NCI-H1417 (cell line): ENCODE measurements around the gene MLLT6.
A peak's percentile ranks its signal among the peaks of the same experiment; 100 is the strongest.

Experiments
- DNase-seq, 3 experiments: peaks; one replicate each; lab custom pipeline; 2025; lab: John Stamatoyannopoulos, UW

MLLT6 gene

GRCh38 chr17:38704606-38705522 lies at the start of gene MLLT6:
Gene MLLT6 (plus strand): TSS chr17:38705273. CDS start chr17:38705633, 360 bp downstream.
- peak; percentile 75 to 87 (median 77) for DNase-seq

GRCh38 chr17:38656959-38657823 lies 47.9 kb upstream of the MLLT6 start:
- no peak for DNase-seq

- DNase-seq, result no peak
Measured at GRCh38 chr17:38657824-38658740, 47.0 kb upstream of the MLLT6 start.

DNA sequence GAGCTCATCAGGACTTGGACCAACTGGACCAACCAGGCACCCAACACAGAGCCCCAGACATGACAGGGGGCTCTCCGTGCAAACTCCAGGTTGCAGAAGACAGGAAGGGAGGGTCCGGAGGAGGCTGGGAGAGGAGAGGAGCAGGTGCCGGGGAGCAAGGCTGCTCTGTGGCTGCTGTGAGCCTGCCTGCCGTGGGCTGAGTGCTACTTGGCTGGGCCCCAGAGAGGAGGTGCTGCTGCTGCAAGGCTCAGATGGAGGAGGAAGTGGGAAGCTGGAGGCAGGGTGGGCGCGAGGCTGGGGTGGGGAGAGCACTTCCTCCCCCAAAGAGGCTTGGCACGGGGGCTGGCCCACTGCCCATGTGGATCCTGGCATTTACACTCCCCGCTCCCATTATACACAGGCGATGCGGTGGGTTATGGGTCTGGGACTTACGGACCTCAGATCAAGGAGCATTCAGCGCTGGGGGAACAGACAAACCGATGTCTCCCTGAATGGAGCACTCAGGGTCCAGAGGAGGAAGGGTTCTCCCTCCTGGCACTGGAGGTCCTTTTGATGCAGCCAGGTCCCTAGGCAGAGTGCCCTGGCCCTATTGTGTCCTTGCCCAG lies 46.2 kb upstream of the MLLT6 start:
- DNase-seq, result no peak

DNA sequence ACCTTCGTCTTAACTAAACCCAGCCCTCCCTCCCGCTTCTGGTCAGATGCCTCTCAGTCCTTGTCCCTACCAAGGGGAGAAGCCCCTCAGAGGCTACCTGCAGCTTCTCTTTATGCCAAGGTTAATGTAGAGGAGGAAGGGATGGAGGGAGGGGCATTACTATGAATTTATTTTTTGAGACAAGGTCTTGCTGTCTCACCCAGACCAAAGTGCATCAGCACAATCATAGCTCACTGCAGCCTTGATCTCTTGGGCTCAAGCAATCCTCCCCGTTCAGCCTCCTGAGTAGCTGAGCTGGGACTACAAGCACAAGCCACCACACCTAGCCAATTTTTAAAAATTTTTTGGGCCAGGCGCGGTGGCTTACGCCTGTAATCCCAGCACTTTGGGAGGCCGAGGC lies 45.7 kb upstream of the MLLT6 start:
- no peak for DNase-seq

DNA sequence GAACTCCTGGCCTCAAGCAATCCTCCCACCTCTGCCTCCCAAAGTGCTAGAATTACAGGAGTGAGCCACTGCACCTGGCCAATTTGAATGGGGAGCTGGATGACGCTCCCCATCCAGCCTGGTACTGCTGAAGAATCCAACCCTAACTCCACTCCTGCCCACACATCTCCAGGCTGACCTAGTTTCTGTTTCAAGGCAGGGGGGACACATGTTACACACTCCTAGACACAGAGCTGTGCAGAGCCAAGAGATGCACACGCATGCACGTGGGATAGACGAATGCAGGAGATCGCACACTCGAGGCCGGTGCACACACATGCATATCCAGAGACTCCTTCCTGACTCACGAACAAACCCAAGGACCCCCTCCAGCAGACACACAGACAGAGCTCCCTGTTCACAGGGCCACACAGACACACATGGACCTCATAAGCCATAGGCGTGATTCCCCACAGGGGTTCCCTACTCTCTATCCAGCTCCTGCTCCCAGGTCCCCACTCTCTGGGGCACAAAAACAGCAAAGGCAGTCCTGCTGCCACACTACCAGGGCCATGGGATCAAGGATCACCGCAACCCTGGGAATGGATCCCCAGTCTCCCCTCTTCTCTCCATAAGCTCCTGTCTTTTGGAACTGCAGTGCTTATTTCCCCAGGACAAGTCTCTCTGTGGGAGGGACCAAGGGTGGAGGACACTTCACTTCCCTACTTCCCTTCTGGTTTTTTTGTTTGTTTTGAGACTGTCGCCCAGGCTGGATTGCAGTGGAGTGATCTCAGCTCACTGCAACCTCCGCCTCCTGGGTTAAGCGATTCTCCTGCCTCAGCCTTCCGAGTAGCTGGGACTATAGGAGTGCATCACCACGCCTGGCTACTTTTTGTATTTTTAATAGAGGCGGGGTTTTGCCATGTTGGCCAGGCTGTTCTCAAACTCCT lies 44.7 kb upstream of the MLLT6 start:
- peak in 1 of 3 experiments; percentile 54 for DNase-seq

- peak; percentile 72 to 86 (median 76) for DNase-seq
Measured at GRCh38 chr17:38663125-38663751, 41.8 kb upstream of the MLLT6 start.

GRCh38 chr17:38663964-38664644 lies 41.0 kb upstream of the MLLT6 start:
- no peak for DNase-seq

GRCh38 chr17:38667099-38667786 lies 37.8 kb upstream of the MLLT6 start:
- peak; percentile 50 to 83 (median 63) for DNase-seq

GRCh38 chr17:38667787-38668122 lies 37.3 kb upstream of the MLLT6 start:
- DNase-seq, result no peak

DNA sequence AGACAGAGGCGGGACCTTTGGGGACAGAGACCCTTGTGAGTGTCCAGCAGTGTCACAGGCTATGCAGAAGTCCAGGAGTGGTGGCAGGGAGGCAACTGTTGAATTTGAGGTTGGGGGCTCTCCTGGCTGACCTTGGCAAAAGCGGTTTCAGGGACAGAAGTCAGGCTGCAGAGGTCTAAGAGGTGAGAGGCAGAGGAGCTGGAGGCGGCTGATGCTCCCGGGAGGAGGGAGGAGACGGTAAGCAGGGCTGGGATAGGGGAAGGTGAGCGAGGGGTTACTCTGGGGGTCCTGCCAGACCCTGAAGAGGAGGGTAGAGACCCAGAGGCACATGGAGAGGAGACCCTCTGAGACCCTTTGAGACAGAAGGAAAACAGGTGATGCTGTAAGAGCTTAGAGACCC lies 35.6 kb upstream of the MLLT6 start:
- no peak for DNase-seq

DNA sequence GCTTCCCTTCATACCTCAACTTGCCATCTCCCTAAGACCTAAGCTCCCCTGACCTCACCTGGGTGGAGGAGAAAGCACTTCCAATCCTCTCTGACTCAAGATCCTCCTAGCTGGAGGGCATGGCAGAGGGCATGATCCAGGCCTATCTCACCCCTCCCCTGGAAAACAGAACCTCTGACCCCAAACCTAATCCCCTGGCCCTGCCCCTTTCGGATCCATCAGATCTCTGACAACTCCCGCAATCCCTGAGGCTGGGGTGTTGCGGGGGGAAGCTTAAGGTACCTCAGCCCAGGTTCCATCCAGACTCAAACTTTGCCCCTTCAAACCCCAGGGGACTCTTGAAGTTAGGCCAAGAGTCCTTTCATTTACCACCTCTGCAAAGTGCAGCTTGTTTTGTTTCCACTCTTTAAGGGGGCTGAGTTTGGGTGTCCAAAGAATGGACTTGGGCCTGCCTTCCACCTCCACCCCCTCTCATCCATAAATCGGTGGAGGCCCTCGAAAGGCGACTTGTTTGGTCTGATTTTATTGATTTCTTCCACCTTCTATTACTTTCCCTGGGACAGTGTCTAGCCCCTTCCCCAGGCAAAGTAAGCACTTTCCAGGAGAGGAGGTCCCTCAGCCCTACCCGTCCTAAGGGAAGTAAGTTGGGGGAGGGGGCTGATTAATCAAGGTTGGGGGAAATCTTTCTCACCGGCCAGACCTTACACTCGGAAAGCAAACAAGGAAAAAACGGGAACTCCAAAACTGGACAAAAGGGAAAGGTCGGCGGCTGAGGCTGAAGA lies 32.9 kb upstream of the MLLT6 start:
- peak in 1 of 3 experiments; percentile 3 for DNase-seq

GRCh38 chr17:38672788-38673706 lies 32.0 kb upstream of the MLLT6 start:
- DNase-seq, result no peak

- DNase-seq, result peak in 1 of 3 experiments; percentile 47
Measured at GRCh38 chr17:38673707-38674013, 31.4 kb upstream of the MLLT6 start.

DNA sequence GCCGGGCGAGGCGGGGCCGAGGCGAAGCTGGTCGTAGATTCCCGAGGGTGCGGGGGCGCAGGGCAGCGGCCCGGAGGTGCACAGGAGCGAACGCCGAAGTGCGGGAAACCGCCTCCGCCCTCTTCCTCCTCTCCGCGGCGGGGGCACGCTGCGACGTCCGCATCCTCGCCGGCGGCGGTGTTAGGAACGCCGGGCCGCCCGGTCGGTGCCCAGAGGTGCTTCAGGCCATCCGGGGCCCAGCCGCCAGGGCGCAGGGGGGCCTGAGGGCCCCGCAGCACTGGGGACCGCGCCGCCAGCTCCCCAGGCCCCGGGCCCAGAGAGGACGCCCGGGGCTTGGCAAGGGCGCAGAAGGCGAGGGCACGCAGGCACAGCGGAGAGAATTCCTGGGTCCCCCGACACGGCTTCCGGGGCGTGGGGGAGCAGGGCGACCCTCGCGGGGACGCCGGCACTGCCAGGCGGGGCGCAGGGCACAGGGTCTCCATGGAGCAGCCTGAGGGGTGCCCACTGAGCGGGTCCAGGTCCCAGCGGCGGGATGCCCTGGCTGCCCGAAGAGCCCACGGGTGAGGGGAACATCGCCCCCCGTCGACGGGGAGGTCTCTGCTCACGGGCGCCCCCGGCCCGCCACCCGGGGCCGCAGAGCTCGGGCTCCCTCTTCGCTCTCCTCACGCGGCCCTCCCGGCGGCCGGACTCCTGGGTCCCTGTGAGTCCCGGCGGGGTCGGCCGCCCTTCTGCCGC lies 30.9 kb upstream of the MLLT6 start:
- DNase-seq, result peak in 2 of 3 experiments; percentile 69 to 74
